ENCODE measurements around the gene TRAK2. TPM values are rescaled to one million over a fixed set of nuclear protein-coding genes. Genes with fewer than 3 reads are reported as not detected.

The TRAK2 gene
- total and polyA plus RNA-seq, 2 donors, result 25.1 to 60.6 TPM

GRCh38 chr2:201465524-201465971, 14.3 kb upstream of the TRAK2 start:
- 65% methylated on average over 2 of the region's 2 CpGs for WGBS
- no peaks in the 10 kb centered on the region for H3K36me3 ChIP-seq (ENCODE audit: insufficient read depth)

GRCh38 chr2:201464547-201464946, 13.3 kb upstream of the TRAK2 start:
- Histone ChIP-seq H3K36me3 (ENCODE audit: insufficient read depth) (peaks cover 2% of the 10 kb centered on the region), H3K27ac (ENCODE audit: low read depth) (no peak overlapping the region)
- 98% methylated on average over 1 of the region's 1 CpG for WGBS

More at GRCh38 chr2:201465524-201465971, 14.3 kb upstream of the TRAK2 start:
- Histone ChIP-seq H3K4me1 (ENCODE audit: insufficient read depth) (peaks cover 2% of the 10 kb centered on the region), H3K4me3 (ENCODE audit: low read depth, low read length) (no peak overlapping the region), H3K27ac (ENCODE audit: low read depth) (peak overlapping the region; percentile 69)
- no peak for DNase-seq (ENCODE audit: extremely low spot score)

GRCh38 chr2:201460532-201460931, 9.3 kb upstream of the TRAK2 start:
- 98% methylated on average over 1 of the region's 1 CpG for WGBS
- H3K27ac ChIP-seq (ENCODE audit: low read depth), result no peak overlapping the region
- DNase-seq (ENCODE audit: extremely low spot score), result no peak
- no peak overlapping the region for H3K4me3 ChIP-seq (ENCODE audit: low read depth, low read length)
- H3K36me3 ChIP-seq (ENCODE audit: insufficient read depth), result peaks cover 4% of the 10 kb centered on the region
- H3K4me1 ChIP-seq (ENCODE audit: insufficient read depth), result no peaks in the 10 kb centered on the region

More at GRCh38 chr2:201464547-201464946, 13.3 kb upstream of the TRAK2 start:
- DNase-seq (ENCODE audit: extremely low spot score), result no peak
- Histone ChIP-seq H3K4me1 (ENCODE audit: insufficient read depth) (peaks cover 2% of the 10 kb centered on the region), H3K4me3 (ENCODE audit: low read depth, low read length) (no peak overlapping the region)

- peaks cover 4% of the 10 kb centered on the region for H3K36me3 ChIP-seq (ENCODE audit: insufficient read depth)
Measured at GRCh38 chr2:201458381-201458780, 7.1 kb upstream of the TRAK2 start.

GRCh38 chr2:201452922-201453643, 1.8 kb upstream of the TRAK2 start:
- 79% methylated on average over 6 of the region's 6 CpGs for WGBS
- DNase-seq (ENCODE audit: extremely low spot score), result no peak
- no peaks in the 10 kb centered on the region for H3K4me1 ChIP-seq (ENCODE audit: insufficient read depth)
- no peak overlapping the region for H3K27ac ChIP-seq (ENCODE audit: low read depth)
- H3K36me3 ChIP-seq (ENCODE audit: insufficient read depth), result peaks cover 3% of the 10 kb centered on the region
- no peak overlapping the region for H3K4me3 ChIP-seq (ENCODE audit: low read depth, low read length)

More at GRCh38 chr2:201458381-201458780, 7.1 kb upstream of the TRAK2 start:
- Histone ChIP-seq H3K27ac (ENCODE audit: low read depth) (no peak overlapping the region), H3K4me3 (ENCODE audit: low read depth, low read length) (no peak overlapping the region), H3K4me1 (ENCODE audit: insufficient read depth) (no peaks in the 10 kb centered on the region)
- no peak for DNase-seq (ENCODE audit: extremely low spot score)

- DNase-seq (ENCODE audit: extremely low spot score), result no peak
- H3K36me3 ChIP-seq (ENCODE audit: insufficient read depth), result peaks cover 3% of the 10 kb centered on the region
- H3K27ac ChIP-seq (ENCODE audit: low read depth), result peak overlapping the region; percentile 87
- peak overlapping the region; percentile 65 for H3K4me3 ChIP-seq (ENCODE audit: low read depth, low read length)
- H3K4me1 ChIP-seq (ENCODE audit: insufficient read depth), result no peaks in the 10 kb centered on the region
- WGBS, result 8% methylated on average over 49 of the region's 49 CpGs
Measured at GRCh38 chr2:201452058-201452921, 1.0 kb upstream of the TRAK2 start.

GRCh38 chr2:201450954-201451291, 335 bp downstream of the TRAK2 start:
- WGBS, result 0% methylated on average over 20 of the region's 20 CpGs
- Histone ChIP-seq H3K27ac (ENCODE audit: low read depth) (peak overlapping the region; percentile 68), H3K4me1 (ENCODE audit: insufficient read depth) (no peaks in the 10 kb centered on the region), H3K36me3 (ENCODE audit: insufficient read depth) (peaks cover 2% of the 10 kb centered on the region), H3K4me3 (ENCODE audit: low read depth, low read length) (peak overlapping the region; percentile 65)
- no peak for DNase-seq (ENCODE audit: extremely low spot score)

- Histone ChIP-seq H3K36me3 (ENCODE audit: insufficient read depth) (peaks cover 1% of the 10 kb centered on the region), H3K27ac (ENCODE audit: low read depth) (no peak overlapping the region), H3K4me1 (ENCODE audit: insufficient read depth) (no peaks in the 10 kb centered on the region), H3K4me3 (ENCODE audit: low read depth, low read length) (no peak overlapping the region)
- 96% methylated on average over 4 of the region's 4 CpGs for WGBS
- DNase-seq (ENCODE audit: extremely low spot score), result no peak
Measured at GRCh38 chr2:201448701-201449100, 2.6 kb downstream of the TRAK2 start.

- Histone ChIP-seq H3K4me3 (ENCODE audit: low read depth, low read length) (no peak overlapping the region), H3K4me1 (ENCODE audit: insufficient read depth) (no peaks in the 10 kb centered on the region), H3K27ac (ENCODE audit: low read depth) (no peak overlapping the region), H3K36me3 (ENCODE audit: insufficient read depth) (peaks cover 1% of the 10 kb centered on the region)
- no peak for DNase-seq (ENCODE audit: extremely low spot score)
- WGBS, result 93% methylated on average over 1 of the region's 1 CpG
Measured at GRCh38 chr2:201448061-201448460, 3.2 kb downstream of the TRAK2 start.

GRCh38 chr2:201447086-201447485, 4.2 kb downstream of the TRAK2 start:
- H3K4me1 ChIP-seq (ENCODE audit: insufficient read depth), result no peaks in the 10 kb centered on the region
- DNase-seq (ENCODE audit: extremely low spot score), result no peak
- no peak overlapping the region for H3K27ac ChIP-seq (ENCODE audit: low read depth)
- H3K4me3 ChIP-seq (ENCODE audit: low read depth, low read length), result no peak overlapping the region
- 81% methylated on average over 1 of the region's 1 CpG for WGBS
- peaks cover 1% of the 10 kb centered on the region for H3K36me3 ChIP-seq (ENCODE audit: insufficient read depth)

- Histone ChIP-seq H3K4me3 (ENCODE audit: low read depth, low read length) (no peak overlapping the region), H3K36me3 (ENCODE audit: insufficient read depth) (peaks cover 1% of the 10 kb centered on the region), H3K4me1 (ENCODE audit: insufficient read depth) (no peaks in the 10 kb centered on the region), H3K27ac (ENCODE audit: low read depth) (no peak overlapping the region)
- DNase-seq (ENCODE audit: extremely low spot score), result no peak
- 81% methylated on average over 3 of the region's 3 CpGs for WGBS
Measured at GRCh38 chr2:201444746-201445465, 6.4 kb downstream of the TRAK2 start.

GRCh38 chr2:201441409-201441808, 9.8 kb downstream of the TRAK2 start:
- WGBS, result 85% methylated on average over 7 of the region's 7 CpGs
- Histone ChIP-seq H3K27ac (ENCODE audit: low read depth) (no peak overlapping the region), H3K4me1 (ENCODE audit: insufficient read depth) (no peaks in the 10 kb centered on the region), H3K36me3 (ENCODE audit: insufficient read depth) (no peaks in the 10 kb centered on the region), H3K4me3 (ENCODE audit: low read depth, low read length) (no peak overlapping the region)
- DNase-seq (ENCODE audit: extremely low spot score), result no peak

- H3K4me1 ChIP-seq (ENCODE audit: insufficient read depth), result no peaks in the 10 kb centered on the region
- 46% methylated on average over 1 of the region's 1 CpG for WGBS
- H3K27ac ChIP-seq (ENCODE audit: low read depth), result no peak overlapping the region
- no peak overlapping the region for H3K4me3 ChIP-seq (ENCODE audit: low read depth, low read length)
- no peaks in the 10 kb centered on the region for H3K36me3 ChIP-seq (ENCODE audit: insufficient read depth)
- peak; percentile 48 for DNase-seq (ENCODE audit: extremely low spot score)
Measured at GRCh38 chr2:201440182-201440581, 11.1 kb downstream of the TRAK2 start.

Measured in urinary bladder (tissue), 4 donors.